Fibroblast of lung (primary cell): Measurements from ENCODE around the gene ADARB1.

Experiments used
- CTCF ChIP-seq, 2 donors: IDR thresholded peaks in 1 of 2; conservative IDR thresholded peaks in 1 of 2; 1 replicate in 1 of 2; 2 replicates in 1 of 2; pipeline ENCODE4 v1.5.1; 2011 to 2012; ENCODE audit warnings: low read length in 2 of 2, control low read depth in 1 of 2, inconsistent platforms in 1 of 2, low read depth in 1 of 2, mild to moderate bottlenecking in 1 of 2
- EZH2 ChIP-seq: IDR thresholded peaks from 2 replicates; pipeline ENCODE4 v1.5.1; 2012; ENCODE audit warnings: low read length, control low read depth, mild to moderate bottlenecking; ENCODE audit errors: missing control alignments

DNA sequence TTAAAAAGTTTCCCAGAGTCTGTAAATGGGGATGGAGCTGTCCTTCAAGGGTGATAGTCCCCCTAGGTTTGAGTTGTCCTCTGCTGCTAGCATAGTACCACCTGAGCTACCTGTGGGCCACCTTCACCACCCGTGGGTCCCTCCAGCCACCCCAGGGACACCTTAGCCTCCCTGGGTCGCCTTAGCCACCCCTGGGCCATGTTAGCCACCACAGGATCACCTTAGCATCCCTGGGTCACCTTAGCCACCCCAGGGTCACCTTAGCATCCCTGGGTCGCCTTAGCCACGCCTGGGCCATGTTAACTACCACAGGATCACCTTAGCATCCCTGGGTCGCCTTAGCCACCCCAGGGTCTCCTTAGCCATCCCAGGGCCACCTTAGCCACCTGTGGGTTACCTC lies 67.1 kb downstream of the ADARB1 start:
- TF ChIP-seq CTCF (conservative IDR thresholded peaks at IDR 0.05 in 1 of 2, IDR thresholded peaks at IDR 0.05 in 1 of 2; ENCODE audit: low read depth in 1 of 2, low read length in 2 of 2) (no peak), EZH2 (no peak)
